HG02678 (cell line): ENCODE results near the gene RGS17.

ENCODE experiments used
- ATAC-seq: cut with Tn5 transposase; IDR thresholded peaks from one replicate; pipeline ENCODE4 v1.9.1; 2021; ENCODE audit warnings: mild to moderate bottlenecking, moderate library complexity; ENCODE audit not compliant: unreplicated experiment

RGS17 gene

DNA sequence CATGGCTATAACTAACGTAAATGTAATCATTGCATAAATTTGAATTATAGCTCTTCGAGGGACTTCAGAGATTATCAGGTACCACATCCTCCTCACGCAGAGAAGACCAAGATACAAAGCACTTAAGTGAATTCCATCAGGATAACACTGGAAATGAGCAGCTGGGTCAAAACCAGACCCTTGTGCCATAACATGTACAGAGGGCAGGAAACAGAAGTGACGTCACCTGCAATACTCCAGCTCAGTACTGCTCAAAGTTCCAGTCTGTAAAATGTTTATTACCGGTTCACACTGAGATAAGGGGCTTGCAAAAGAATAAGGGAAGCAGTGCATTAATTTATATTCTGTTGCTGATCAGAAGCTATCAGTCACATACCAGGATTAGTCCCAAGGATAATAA, 45.8 kb downstream of the RGS17 start:
- ATAC-seq: no peak

DNA sequence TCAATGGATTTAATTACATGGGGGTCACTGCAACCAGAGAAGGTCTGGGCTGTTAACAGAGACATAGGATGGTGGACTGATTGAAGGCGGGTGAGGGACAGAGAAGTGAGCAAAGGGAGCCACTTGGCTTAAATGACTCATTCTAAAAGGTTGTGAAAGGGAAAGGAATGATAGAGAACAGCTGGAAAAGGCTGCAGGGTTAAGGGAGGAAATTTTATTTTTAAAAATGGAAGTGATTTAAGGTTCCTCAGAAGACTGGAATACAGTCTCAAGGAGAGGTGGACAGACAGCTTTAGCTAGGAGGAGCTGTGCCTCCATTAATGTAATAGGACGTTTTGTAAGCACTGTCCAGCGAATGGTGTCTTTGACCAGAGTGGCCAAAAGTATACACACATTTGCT, 46.7 kb downstream of the RGS17 start:
- no peak for ATAC-seq

DNA sequence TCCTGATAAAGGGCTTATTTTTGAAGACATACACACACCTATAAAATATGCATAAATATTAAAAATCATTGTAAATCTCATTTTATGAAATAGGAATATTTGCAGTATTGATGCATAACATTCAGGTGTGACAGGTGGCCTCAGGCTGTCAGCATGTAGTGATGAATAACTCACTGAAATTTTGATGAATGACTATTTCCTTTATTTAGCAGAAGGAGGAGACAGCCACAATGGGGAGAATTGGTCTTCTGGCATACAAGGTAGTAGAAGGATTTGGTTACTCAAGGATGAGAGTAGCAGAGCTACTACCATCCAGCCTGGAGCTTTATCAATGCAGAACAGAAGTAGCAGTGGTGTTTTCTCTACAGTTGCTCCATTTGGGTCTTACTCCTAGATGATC, 47.2 kb downstream of the RGS17 start:
- no peak for ATAC-seq

DNA sequence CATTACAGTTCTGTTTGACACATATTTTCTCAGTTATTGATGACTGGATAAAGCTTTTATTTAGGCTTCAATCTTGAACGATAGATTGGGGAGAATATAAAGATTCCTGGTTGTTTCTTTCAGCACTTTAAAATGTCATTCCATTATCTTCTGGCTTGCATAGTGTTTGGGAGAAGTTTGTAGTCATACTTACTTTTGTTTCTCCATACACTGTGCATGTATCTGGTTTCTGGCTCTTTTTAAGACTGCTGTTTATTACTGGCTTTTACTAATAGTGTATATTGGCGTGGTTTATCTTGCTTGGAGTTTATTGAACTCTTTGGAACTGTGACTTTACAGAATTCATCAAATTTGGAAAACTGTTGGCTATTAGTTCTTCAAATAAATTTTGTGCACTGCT, 49.2 kb downstream of the RGS17 start:
- no peak for ATAC-seq

- ATAC-seq: no peak
These were observed 54.7 kb downstream of the RGS17 start for GRCh38 chr6:153076431-153076830.

- ATAC-seq: no peak
These were observed 56.3 kb downstream of the RGS17 start for GRCh38 chr6:153074761-153075160.

GRCh38 chr6:153073841-153074240, 57.2 kb downstream of the RGS17 start:
- no peak for ATAC-seq

- no peak for ATAC-seq
These were observed 60.3 kb downstream of the RGS17 start for GRCh38 chr6:153070756-153071155.

DNA sequence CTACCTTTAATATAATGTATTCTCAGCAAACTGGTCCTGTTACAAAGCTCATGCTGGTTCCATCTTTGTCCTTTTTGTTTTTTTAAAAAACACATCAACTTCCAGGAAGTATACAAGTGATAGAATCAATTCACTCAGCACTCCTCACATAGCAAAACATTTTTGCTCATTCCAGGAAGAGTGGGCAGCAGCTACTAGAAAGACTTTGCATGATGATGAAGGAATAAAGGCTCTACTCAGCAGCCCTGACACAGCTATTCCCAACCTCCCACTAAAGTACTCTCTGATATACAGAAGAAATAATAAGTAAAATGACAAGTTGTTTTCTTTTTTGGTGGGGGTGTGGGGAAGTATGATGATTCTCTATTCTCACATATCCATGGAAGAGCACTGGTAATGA, 61.2 kb downstream of the RGS17 start:
- ATAC-seq: no peak

- ATAC-seq: no peak
These were observed 65.9 kb downstream of the RGS17 start for GRCh38 chr6:153065222-153065621.

- no peak for ATAC-seq
These were observed 67.1 kb downstream of the RGS17 start for GRCh38 chr6:153063936-153064335.

- no peak for ATAC-seq
These were observed 68.6 kb downstream of the RGS17 start for GRCh38 chr6:153062516-153062915.

DNA sequence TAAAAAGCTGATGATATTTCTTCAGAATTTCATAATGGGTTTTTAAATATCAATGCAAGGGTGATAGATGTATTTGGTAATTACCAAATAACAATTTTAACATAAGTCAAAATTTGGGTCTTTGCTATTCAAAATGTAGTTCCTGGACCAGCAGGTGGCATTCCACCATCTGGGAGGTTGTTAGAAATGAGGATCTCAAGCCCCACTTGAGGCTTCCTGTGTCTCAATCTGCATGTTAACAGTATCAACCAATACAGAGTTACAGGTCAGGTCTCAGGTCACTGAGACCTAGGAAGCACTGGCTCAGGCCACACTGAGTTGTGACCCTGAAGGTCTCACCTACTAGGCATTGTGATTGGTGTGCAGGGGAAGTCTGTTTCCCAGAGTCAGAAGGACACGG, 71.3 kb downstream of the RGS17 start:
- no peak for ATAC-seq

- no peak for ATAC-seq
These were observed 71.8 kb downstream of the RGS17 start for GRCh38 chr6:153059311-153059710.

GRCh38 chr6:153058909-153059308, 72.2 kb downstream of the RGS17 start:
- no peak for ATAC-seq

- ATAC-seq: no peak
These were observed 72.8 kb downstream of the RGS17 start for GRCh38 chr6:153058291-153058690.

DNA sequence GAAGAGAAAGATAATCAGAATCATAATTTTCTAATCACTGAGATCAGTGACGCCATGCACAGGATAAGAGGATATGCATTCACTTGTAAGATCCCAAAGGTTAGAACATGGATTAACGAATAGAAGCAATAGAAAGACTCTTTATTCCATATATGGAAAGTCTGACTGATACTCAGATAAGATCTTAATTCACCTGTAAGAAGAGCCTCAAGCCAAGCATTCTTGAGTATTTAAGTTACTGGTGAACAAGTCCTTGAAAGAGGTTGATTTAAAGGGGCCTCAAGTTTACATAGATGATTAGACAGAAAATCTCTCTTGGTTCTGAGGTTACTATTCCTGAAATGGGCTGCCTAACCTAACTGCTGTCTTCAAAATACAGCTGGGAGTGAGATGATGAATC, 74.8 kb downstream of the RGS17 start:
- ATAC-seq: no peak

GRCh38 chr6:153051801-153052200, 79.3 kb downstream of the RGS17 start:
- ATAC-seq: no peak

DNA sequence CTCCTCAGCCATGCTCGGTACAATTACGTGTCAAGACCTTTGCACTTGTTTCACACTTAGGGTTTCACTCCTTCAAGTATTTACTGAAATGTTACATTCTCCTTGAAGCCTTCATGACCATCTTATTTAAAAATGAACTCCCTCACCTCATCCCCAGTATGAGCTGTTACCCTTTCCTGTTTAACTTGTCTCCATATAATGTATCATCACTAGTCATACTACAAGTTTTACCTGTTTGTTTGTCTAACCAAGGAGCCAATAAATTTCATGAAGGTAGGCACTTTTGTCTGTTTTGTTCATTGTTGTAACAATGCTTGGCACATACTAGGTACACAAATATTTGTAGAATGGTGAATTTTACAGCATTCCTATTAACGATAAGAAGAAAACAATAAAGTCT, 82.5 kb downstream of the RGS17 start:
- ATAC-seq: no peak

DNA sequence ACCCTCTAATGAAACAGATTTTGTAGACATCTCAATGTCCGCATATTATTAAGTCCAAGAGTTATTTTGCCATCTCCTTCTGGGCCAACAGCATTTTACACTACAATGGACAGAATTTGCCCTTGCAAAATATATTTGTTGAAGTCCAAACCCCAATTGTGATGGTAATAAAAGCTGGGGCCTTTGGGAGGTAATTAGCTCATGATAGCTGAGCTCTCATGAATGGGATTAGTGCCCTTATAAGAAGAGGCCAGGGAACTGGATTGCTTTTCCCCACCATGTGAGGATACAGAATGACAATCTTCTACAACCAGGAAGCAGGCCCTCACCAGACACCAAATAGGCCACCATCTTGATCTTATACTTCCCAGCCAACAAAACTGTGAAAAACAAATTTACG, 83.7 kb downstream of the RGS17 start:
- ATAC-seq: no peak

DNA sequence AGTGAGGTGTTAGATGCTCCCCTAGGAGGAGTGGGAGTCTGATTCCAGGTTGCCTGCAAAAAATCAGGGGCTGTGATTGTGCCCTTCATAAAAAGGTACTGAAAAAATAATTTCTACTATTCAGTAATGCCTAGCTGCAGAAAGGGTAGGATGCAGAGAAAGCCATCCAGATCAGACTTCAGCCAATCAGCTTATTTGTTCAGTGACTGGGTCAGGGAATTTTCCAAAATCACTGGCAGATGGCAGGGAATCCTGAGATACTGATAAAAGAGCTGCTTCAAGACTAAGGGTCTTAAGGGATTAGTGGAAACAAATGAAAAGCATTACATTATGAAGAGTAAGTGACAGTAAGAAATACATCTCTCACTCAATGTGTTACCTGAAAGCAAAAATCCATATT, 85.8 kb downstream of the RGS17 start:
- ATAC-seq: no peak

GRCh38 chr6:153044295-153044694, 86.8 kb downstream of the RGS17 start:
- ATAC-seq: no peak

GRCh38 chr6:153043719-153044118, 87.4 kb downstream of the RGS17 start:
- ATAC-seq: no peak
